ENCODE data around the gene TMEM107. TPM values are rescaled to one million over a fixed set of nuclear protein-coding genes. Genes with fewer than 3 reads are reported as not detected.
A peak's percentile ranks its signal among the peaks of the same experiment; 100 is the strongest.

The TMEM107 gene
- total and polyA plus RNA-seq, 10 of the 15 experiments (the other 5 are each of a cell fraction or from before 2014, with no cell fraction given), result 7.9 to 38.7 (median 22.9) TPM

GRCh38 chr17:8151120-8151640, 25.0 kb downstream of the TMEM107 start (continued):
- 0 out of 2 replicates have a peak, but pooled peaks have one; percentile 11 for TF ChIP-seq JUND (IDR thresholded peaks at IDR 0.05; ENCODE audit: low read depth, low read length)
- no peak; the same call in 1 of the 2 replicates for TF ChIP-seq SPI1 (IDR thresholded peaks at IDR 0.05; ENCODE audit: borderline replicate concordance, insufficient read depth, low read depth, low read length)
- TF ChIP-seq CEBPB (IDR thresholded peaks at IDR 0.05; ENCODE audit: borderline replicate concordance in 1 of 2, low read depth in 2 of 2, low read length in 2 of 2), result no peak
- TF ChIP-seq TBL1XR1 (IDR thresholded peaks at IDR 0.05; ENCODE audit: low read depth, low read length), result no peak; the same call in 1 of the 2 replicates
- TF ChIP-seq MTA2 (IDR thresholded peaks at IDR 0.05; ENCODE audit: low read depth), result peak; percentile 12; the same call in 1 of the 2 replicates
- no peak for TF ChIP-seq POLR2AphosphoS5 (IDR thresholded peaks at IDR 0.05; ENCODE audit: low read length)
- no peak for TF ChIP-seq USF2 (IDR thresholded peaks at IDR 0.05; ENCODE audit: borderline replicate concordance, low read depth, low read length)
- TF ChIP-seq IRF4 (IDR thresholded peaks at IDR 0.05; ENCODE audit: low read depth, low read length), result peak; percentile 60; the same call in 1 of the 2 replicates
- TF ChIP-seq GATAD2B (conservative IDR thresholded peaks at IDR 0.05; ENCODE audit: low read depth), result peak; percentile 91
- peak; percentile 67 for TF ChIP-seq RUNX3 (IDR thresholded peaks at IDR 0.05; ENCODE audit: low read length)
- peak; percentile 88 for TF ChIP-seq SIN3A (IDR thresholded peaks at IDR 0.05; ENCODE audit: low read depth, low read length)
- no peak for TF ChIP-seq RCOR1 (conservative IDR thresholded peaks at IDR 0.05; ENCODE audit: low read depth, low read length)
- no peak for TF ChIP-seq KDM1A (IDR thresholded peaks at IDR 0.05; ENCODE audit: borderline replicate concordance)
- no peak for TF ChIP-seq NR2C2 (IDR thresholded peaks at IDR 0.05; ENCODE audit: borderline replicate concordance, control insufficient read depth, insufficient read length, low read depth)
- TF ChIP-seq KLF5 (IDR thresholded peaks at IDR 0.05; ENCODE audit: partially characterized antibody), result peak; percentile 51
- TF ChIP-seq ATF7 (IDR thresholded peaks at IDR 0.05; ENCODE audit: low read depth), result peak; percentile 38; the same call in 1 of the 2 replicates
- TF ChIP-seq ZNF217 (IDR thresholded peaks at IDR 0.05), result no peak
- peak; percentile 2; the same call in 1 of the 2 replicates for TF ChIP-seq ATF3 (IDR thresholded peaks at IDR 0.05; ENCODE audit: borderline replicate concordance, extremely low read depth, low read depth, low read length)
- peak; percentile 86 for TF ChIP-seq MEF2A (IDR thresholded peaks at IDR 0.05; ENCODE audit: insufficient read depth, low read depth, low read length)
- TF ChIP-seq POLR2AphosphoS2 (IDR thresholded peaks at IDR 0.05; ENCODE audit: low read depth, low read length), result peak; percentile 89; the same call in 1 of the 2 replicates
- TF ChIP-seq ELK1 (IDR thresholded peaks at IDR 0.05; ENCODE audit: low read depth, low read length), result peak; percentile 84
- TF ChIP-seq RAD51 (IDR thresholded peaks at IDR 0.05), result no peak
- no peak for TF ChIP-seq SMAD5 (IDR thresholded peaks at IDR 0.05; ENCODE audit: low read depth)
- TF ChIP-seq, protein P1, sequence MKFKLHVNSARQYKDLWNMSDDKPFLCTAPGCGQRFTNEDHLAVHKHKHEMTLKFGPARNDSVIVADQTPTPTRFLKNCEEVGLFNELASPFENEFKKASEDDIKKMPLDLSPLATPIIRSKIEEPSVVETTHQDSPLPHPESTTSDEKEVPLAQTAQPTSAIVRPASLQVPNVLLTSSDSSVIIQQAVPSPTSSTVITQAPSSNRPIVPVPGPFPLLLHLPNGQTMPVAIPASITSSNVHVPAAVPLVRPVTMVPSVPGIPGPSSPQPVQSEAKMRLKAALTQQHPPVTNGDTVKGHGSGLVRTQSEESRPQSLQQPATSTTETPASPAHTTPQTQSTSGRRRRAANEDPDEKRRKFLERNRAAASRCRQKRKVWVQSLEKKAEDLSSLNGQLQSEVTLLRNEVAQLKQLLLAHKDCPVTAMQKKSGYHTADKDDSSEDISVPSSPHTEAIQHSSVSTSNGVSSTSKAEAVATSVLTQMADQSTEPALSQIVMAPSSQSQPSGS (IDR thresholded peaks at IDR 0.05; ENCODE audit: low read length), result no peak
- TF ChIP-seq GABPA (IDR thresholded peaks at IDR 0.05; ENCODE audit: low read depth), result no peak; the same call in 1 of the 2 replicates
